SU-DHL-6 (cell line): Measurements from ENCODE around the gene RAB22A.

Experiments used
- CTCF ChIP-seq: fragments of 200-600 bp; sonication (generic); IDR thresholded peaks from one replicate; pipeline ENCODE4 v1.5.1; 2017; ENCODE audit warnings: antibody characterized with exemption, mild to moderate bottlenecking, low read length, moderate library complexity; ENCODE audit not compliant: insufficient read depth, poor library complexity, severe bottlenecking
- EZH2phosphoT487 ChIP-seq: fragments of 200-600 bp; sonication (generic), shearing (Covaris generic); conservative IDR thresholded peaks from 2 replicates; pipeline ENCODE4 v1.6.1; 2018; ENCODE audit warnings: mild to moderate bottlenecking, antibody characterized with exemption, low read length, moderate library complexity, mixed read lengths

- no peak for TF ChIP-seq CTCF
- no peak for TF ChIP-seq EZH2phosphoT487
These were observed 72.1 kb downstream of the RAB22A start for GRCh38 chr20:58381627-58382026.
